ENCODE measurements around the gene VPS51.

Gene VPS51

DNA sequence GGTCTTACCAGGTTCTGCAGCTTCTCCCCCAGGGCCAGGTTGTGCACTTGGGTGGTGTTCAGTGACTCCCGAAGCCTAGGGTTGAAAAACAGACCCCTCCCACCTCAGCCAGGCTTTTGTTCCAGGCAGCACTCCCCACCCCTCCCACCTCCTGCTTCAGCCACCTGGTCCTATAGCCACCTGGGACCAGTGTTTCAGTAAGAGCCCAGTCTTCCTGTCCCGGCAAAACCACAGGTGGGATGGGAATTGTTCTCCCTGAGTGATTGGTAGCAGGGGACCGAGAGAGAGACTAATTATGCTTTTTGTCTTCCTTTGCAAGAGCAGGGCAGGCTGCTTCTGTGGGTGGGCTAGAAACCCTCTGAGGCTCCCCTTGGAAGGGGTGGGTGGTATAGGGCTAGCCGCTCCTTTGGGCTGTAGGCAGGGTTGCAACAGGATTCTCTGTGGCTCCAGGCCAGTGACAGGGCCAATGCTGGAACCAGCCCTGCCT, 29.2 kb upstream of the VPS51 start:
- Histone ChIP-seq H4K5ac (ENCODE audit: low read length) (no peak overlapping the region), H3K23ac (ENCODE audit: low read length) (no peak overlapping the region), H2BK15ac (replicated peaks; ENCODE audit: low read depth) (no peak overlapping the region), H3K4me1 (ENCODE audit: control insufficient read depth, low read depth, low read length) (no peaks in the 10 kb centered on the region), H3K79me1 (ENCODE audit: low read length) (no peaks in the 10 kb centered on the region), H3K9ac (ENCODE audit: low read length) (no peak overlapping the region), H3K56ac (ENCODE audit: low read length) (peak overlapping the region; percentile 60), H3K4me2 (ENCODE audit: low read length) (no peak overlapping the region), H3K4me3 (ENCODE audit: low read length) (no peak overlapping the region), H2AK5ac (ENCODE audit: low read length) (no peak overlapping the region), H3K27me3 (ENCODE audit: insufficient read depth, low read length, poor library complexity) (no peaks in the 10 kb centered on the region), H4K8ac (ENCODE audit: low read depth, low read length) (no peak overlapping the region), H3K27ac (ENCODE audit: low read depth, low read length) (no peak overlapping the region), H2BK120ac (ENCODE audit: low read depth, low read length) (no peak overlapping the region), H3K36me3 (ENCODE audit: control insufficient read depth, insufficient read depth, low read length) (no peaks in the 10 kb centered on the region), H2BK5ac (ENCODE audit: low read length) (no peak overlapping the region), H3K18ac (ENCODE audit: low read length) (no peak overlapping the region), H3K79me2 (ENCODE audit: control insufficient read depth, insufficient read depth, low read length) (no peaks in the 10 kb centered on the region), H3K4ac (ENCODE audit: low read depth, low read length) (no peak overlapping the region)
- no peak for DNase-seq
- no CpG with 5 or more reads among the region's 4 CpGs for WGBS (ENCODE audit: extremely low coverage, insufficient coverage, low lambda C conversion rate)

DNA sequence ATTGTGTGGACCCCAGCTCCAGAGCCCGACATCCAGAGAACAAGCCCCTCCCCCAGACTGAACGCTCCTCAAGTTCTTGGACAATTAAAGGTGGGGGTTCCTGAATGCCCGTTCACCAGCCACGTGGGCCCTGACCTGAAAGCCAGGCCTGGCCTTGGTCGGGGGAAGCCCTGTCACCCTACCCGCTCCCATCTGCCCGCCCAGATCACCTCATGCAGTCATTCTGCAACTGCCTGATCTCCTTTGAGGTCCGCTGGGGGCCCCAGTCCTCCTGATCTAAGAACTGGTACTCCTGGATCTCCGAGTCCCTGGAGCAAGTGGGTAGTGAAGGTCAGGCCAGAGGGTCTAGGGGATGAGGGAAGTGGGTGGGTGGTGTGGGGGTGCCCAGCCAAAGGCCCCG, 28.6 kb upstream of the VPS51 start:
- Histone ChIP-seq H3K56ac (ENCODE audit: low read length) (no peak overlapping the region), H3K79me1 (ENCODE audit: low read length) (no peaks in the 10 kb centered on the region), H4K5ac (ENCODE audit: low read length) (no peak overlapping the region), H3K23ac (ENCODE audit: low read length) (no peak overlapping the region), H3K27ac (ENCODE audit: low read depth, low read length) (no peak overlapping the region), H3K18ac (ENCODE audit: low read length) (no peak overlapping the region), H4K8ac (ENCODE audit: low read depth, low read length) (no peak overlapping the region), H3K4me3 (ENCODE audit: low read length) (no peak overlapping the region), H2BK120ac (ENCODE audit: low read depth, low read length) (no peak overlapping the region), H3K36me3 (ENCODE audit: control insufficient read depth, insufficient read depth, low read length) (no peaks in the 10 kb centered on the region), H3K4ac (ENCODE audit: low read depth, low read length) (no peak overlapping the region), H3K79me2 (ENCODE audit: control insufficient read depth, insufficient read depth, low read length) (no peaks in the 10 kb centered on the region), H3K9ac (ENCODE audit: low read length) (no peak overlapping the region), H3K4me2 (ENCODE audit: low read length) (no peak overlapping the region), H2BK15ac (replicated peaks; ENCODE audit: low read depth) (no peak overlapping the region), H3K4me1 (ENCODE audit: control insufficient read depth, low read depth, low read length) (no peaks in the 10 kb centered on the region), H3K27me3 (ENCODE audit: insufficient read depth, low read length, poor library complexity) (no peaks in the 10 kb centered on the region), H2BK5ac (ENCODE audit: low read length) (no peak overlapping the region), H2AK5ac (ENCODE audit: low read length) (no peak overlapping the region)
- WGBS (ENCODE audit: extremely low coverage, insufficient coverage, low lambda C conversion rate), result no CpG with 5 or more reads among the region's 10 CpGs
- DNase-seq, result no peak

DNA sequence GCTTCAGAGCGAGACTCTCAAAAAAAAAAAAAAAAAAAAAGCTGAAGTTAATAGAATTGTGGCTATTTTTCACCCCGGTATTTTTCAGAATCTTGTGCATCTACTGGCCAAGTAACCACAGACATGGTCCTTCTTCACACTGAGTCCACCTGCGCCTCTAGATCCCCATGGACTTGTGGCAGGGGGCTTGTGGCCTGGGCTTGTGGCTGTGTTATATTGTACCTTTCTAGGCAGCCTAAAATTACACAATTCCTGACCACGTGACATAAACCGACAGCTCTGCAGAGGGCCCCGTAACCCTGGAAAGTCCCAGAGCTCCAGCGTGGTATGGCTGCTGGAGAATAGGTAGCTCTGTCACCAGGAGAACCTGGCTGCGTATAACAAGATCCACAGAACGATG, 26.8 kb upstream of the VPS51 start:
- no peak overlapping the region for H4K5ac ChIP-seq (ENCODE audit: low read length)
- H3K79me1 ChIP-seq (ENCODE audit: low read length), result no peaks in the 10 kb centered on the region
- H3K23ac ChIP-seq (ENCODE audit: low read length), result no peak overlapping the region
- H3K79me2 ChIP-seq (ENCODE audit: control insufficient read depth, insufficient read depth, low read length), result no peaks in the 10 kb centered on the region
- H3K27ac ChIP-seq (ENCODE audit: low read depth, low read length), result no peak overlapping the region
- no peak overlapping the region for H4K8ac ChIP-seq (ENCODE audit: low read depth, low read length)
- no peak overlapping the region for H2BK15ac ChIP-seq (replicated peaks; ENCODE audit: low read depth)
- no peak overlapping the region for H3K56ac ChIP-seq (ENCODE audit: low read length)
- no peak overlapping the region for H3K4ac ChIP-seq (ENCODE audit: low read depth, low read length)
- H2BK120ac ChIP-seq (ENCODE audit: low read depth, low read length), result no peak overlapping the region
- no peaks in the 10 kb centered on the region for H3K4me1 ChIP-seq (ENCODE audit: control insufficient read depth, low read depth, low read length)
- H3K9ac ChIP-seq (ENCODE audit: low read length), result no peak overlapping the region
- H3K36me3 ChIP-seq (ENCODE audit: control insufficient read depth, insufficient read depth, low read length), result no peaks in the 10 kb centered on the region
- H2BK5ac ChIP-seq (ENCODE audit: low read length), result no peak overlapping the region
- no peaks in the 10 kb centered on the region for H3K27me3 ChIP-seq (ENCODE audit: insufficient read depth, low read length, poor library complexity)
- no peak overlapping the region for H3K18ac ChIP-seq (ENCODE audit: low read length)
- H2AK5ac ChIP-seq (ENCODE audit: low read length), result no peak overlapping the region
- WGBS (ENCODE audit: extremely low coverage, insufficient coverage, low lambda C conversion rate), result no CpG with 5 or more reads among the region's 9 CpGs
- H3K4me2 ChIP-seq (ENCODE audit: low read length), result no peak overlapping the region
- no peak for DNase-seq
- no peak overlapping the region for H3K4me3 ChIP-seq (ENCODE audit: low read length)

DNA sequence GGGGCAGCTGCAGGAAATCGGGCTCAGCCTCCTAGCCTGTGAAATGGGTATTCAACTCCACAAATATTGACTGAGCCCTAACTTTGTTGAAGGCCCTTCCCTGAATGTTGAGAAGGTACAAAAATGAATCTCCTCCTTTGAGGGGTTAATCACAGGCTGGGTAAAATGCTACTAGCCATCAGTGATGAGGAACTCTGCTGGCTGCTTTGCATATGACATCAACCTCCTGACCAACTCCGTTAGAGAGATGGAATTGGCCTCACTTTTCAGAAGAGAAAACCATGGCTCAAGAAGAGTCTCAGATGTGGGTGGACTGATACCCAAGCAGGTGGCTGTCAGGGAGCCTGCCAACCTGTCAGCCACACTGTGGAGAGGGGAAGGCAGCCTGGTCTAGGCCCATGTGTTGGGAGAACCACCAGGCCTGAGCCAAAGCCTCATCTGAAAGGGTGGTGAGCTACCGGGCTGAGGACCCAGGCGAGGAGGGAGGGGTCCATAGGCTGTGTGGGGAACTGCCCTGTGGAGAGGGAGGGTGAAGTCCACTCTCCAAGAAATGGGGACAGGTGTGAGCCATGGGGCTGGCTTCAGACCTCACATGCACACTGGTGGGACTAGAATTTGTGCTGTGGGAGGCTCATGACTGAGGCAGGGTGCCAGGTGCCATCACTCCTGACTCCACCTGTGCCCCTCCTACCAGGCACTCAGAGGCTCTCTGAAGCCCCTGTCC, 23.9 kb upstream of the VPS51 start:
- Histone ChIP-seq H3K27me3 (ENCODE audit: insufficient read depth, low read length, poor library complexity) (no peaks in the 10 kb centered on the region), H3K36me3 (ENCODE audit: control insufficient read depth, insufficient read depth, low read length) (peaks cover 3% of the 10 kb centered on the region), H4K8ac (ENCODE audit: low read depth, low read length) (no peak overlapping the region), H3K9ac (ENCODE audit: low read length) (no peak overlapping the region), H3K56ac (ENCODE audit: low read length) (no peak overlapping the region), H2BK15ac (replicated peaks; ENCODE audit: low read depth) (no peak overlapping the region), H3K79me2 (ENCODE audit: control insufficient read depth, insufficient read depth, low read length) (no peaks in the 10 kb centered on the region), H3K4me3 (ENCODE audit: low read length) (no peak overlapping the region), H3K4me2 (ENCODE audit: low read length) (no peak overlapping the region), H3K79me1 (ENCODE audit: low read length) (peaks cover 3% of the 10 kb centered on the region), H3K27ac (ENCODE audit: low read depth, low read length) (no peak overlapping the region), H3K4ac (ENCODE audit: low read depth, low read length) (no peak overlapping the region), H3K18ac (ENCODE audit: low read length) (no peak overlapping the region), H4K5ac (ENCODE audit: low read length) (no peak overlapping the region), H2BK5ac (ENCODE audit: low read length) (no peak overlapping the region), H3K4me1 (ENCODE audit: control insufficient read depth, low read depth, low read length) (no peaks in the 10 kb centered on the region), H2AK5ac (ENCODE audit: low read length) (no peak overlapping the region), H2BK120ac (ENCODE audit: low read depth, low read length) (no peak overlapping the region), H3K23ac (ENCODE audit: low read length) (no peak overlapping the region)
- WGBS (ENCODE audit: extremely low coverage, insufficient coverage, low lambda C conversion rate), result no CpG with 5 or more reads among the region's 4 CpGs
- DNase-seq, result no peak

DNA sequence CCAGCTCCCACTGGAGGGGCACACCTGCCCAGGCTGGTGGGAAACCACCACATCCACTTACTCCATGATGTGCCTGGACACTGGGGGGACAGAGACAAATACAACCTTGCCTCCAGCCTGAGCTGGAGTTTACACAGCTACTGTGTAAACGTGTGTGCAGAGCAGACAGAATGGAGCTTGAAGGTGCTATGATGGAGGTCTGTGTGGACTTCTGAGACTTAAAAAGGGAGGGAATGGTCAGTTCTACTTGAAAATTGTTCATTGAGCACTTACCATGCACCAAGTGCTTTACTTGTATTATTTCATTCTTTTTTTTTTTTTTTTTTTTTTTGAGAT, 23.4 kb upstream of the VPS51 start:
- Histone ChIP-seq H3K36me3 (ENCODE audit: control insufficient read depth, insufficient read depth, low read length) (peaks cover 6% of the 10 kb centered on the region), H2AK5ac (ENCODE audit: low read length) (no peak overlapping the region), H2BK15ac (replicated peaks; ENCODE audit: low read depth) (no peak overlapping the region), H2BK5ac (ENCODE audit: low read length) (no peak overlapping the region), H3K79me2 (ENCODE audit: control insufficient read depth, insufficient read depth, low read length) (peaks cover 1% of the 10 kb centered on the region), H3K79me1 (ENCODE audit: low read length) (peaks cover 5% of the 10 kb centered on the region), H3K23ac (ENCODE audit: low read length) (no peak overlapping the region), H3K4me1 (ENCODE audit: control insufficient read depth, low read depth, low read length) (no peaks in the 10 kb centered on the region), H3K56ac (ENCODE audit: low read length) (no peak overlapping the region), H3K4ac (ENCODE audit: low read depth, low read length) (no peak overlapping the region), H4K5ac (ENCODE audit: low read length) (no peak overlapping the region), H3K27ac (ENCODE audit: low read depth, low read length) (no peak overlapping the region), H4K8ac (ENCODE audit: low read depth, low read length) (no peak overlapping the region), H3K4me3 (ENCODE audit: low read length) (no peak overlapping the region), H3K9ac (ENCODE audit: low read length) (no peak overlapping the region), H3K4me2 (ENCODE audit: low read length) (no peak overlapping the region), H3K27me3 (ENCODE audit: insufficient read depth, low read length, poor library complexity) (no peaks in the 10 kb centered on the region), H3K18ac (ENCODE audit: low read length) (no peak overlapping the region), H2BK120ac (ENCODE audit: low read depth, low read length) (no peak overlapping the region)
- no CpG with 5 or more reads among the region's 1 CpG for WGBS (ENCODE audit: extremely low coverage, insufficient coverage, low lambda C conversion rate)
- DNase-seq, result no peak

DNA sequence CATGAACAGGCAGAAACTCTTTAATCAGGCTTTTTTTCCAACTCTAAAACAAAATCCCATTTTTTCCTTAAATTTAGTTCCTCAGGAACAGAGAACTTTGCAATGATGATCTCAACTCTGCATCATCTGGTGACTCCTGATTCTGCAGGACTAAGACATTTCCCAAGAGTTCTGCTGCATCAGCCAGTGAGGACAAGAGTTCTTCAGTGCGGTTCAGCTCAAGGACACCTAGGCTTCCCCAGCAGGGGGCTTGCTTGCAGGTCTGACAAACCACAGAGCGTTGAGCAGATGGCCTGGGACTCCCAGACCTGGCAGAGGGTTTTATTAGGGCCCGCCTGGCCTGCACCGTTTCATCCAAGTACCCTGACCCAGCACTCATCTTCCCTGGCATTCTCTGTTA, 18.6 kb upstream of the VPS51 start:
- no peak overlapping the region for H4K8ac ChIP-seq (ENCODE audit: low read depth, low read length)
- DNase-seq, result peak; percentile 28
- no peak overlapping the region for H3K4me2 ChIP-seq (ENCODE audit: low read length)
- no peak overlapping the region for H4K5ac ChIP-seq (ENCODE audit: low read length)
- no peak overlapping the region for H3K18ac ChIP-seq (ENCODE audit: low read length)
- no peak overlapping the region for H2BK15ac ChIP-seq (replicated peaks; ENCODE audit: low read depth)
- H3K79me1 ChIP-seq (ENCODE audit: low read length), result peaks cover 23% of the 10 kb centered on the region
- H3K4me3 ChIP-seq (ENCODE audit: low read length), result no peak overlapping the region
- no peaks in the 10 kb centered on the region for H3K27me3 ChIP-seq (ENCODE audit: insufficient read depth, low read length, poor library complexity)
- no peak overlapping the region for H2BK5ac ChIP-seq (ENCODE audit: low read length)
- no peak overlapping the region for H2BK120ac ChIP-seq (ENCODE audit: low read depth, low read length)
- H3K4ac ChIP-seq (ENCODE audit: low read depth, low read length), result no peak overlapping the region
- no peak overlapping the region for H3K23ac ChIP-seq (ENCODE audit: low read length)
- H3K36me3 ChIP-seq (ENCODE audit: control insufficient read depth, insufficient read depth, low read length), result peaks cover 21% of the 10 kb centered on the region
- H3K4me1 ChIP-seq (ENCODE audit: control insufficient read depth, low read depth, low read length), result no peaks in the 10 kb centered on the region
- no CpG with 5 or more reads among the region's 4 CpGs for WGBS (ENCODE audit: extremely low coverage, insufficient coverage, low lambda C conversion rate)
- H3K79me2 ChIP-seq (ENCODE audit: control insufficient read depth, insufficient read depth, low read length), result peaks cover 21% of the 10 kb centered on the region
- no peak overlapping the region for H2AK5ac ChIP-seq (ENCODE audit: low read length)
- H3K27ac ChIP-seq (ENCODE audit: low read depth, low read length), result no peak overlapping the region
- H3K56ac ChIP-seq (ENCODE audit: low read length), result no peak overlapping the region
- H3K9ac ChIP-seq (ENCODE audit: low read length), result no peak overlapping the region

Measured in mesendoderm (in vitro differentiated cells).